HG03520 (cell line): ENCODE measurements around the gene NTN1.

ENCODE experiments used
- ATAC-seq: cut with Tn5 transposase; IDR thresholded peaks from one replicate; pipeline ENCODE4 v1.9.1; 2021; ENCODE audit warnings: mild to moderate bottlenecking, moderate library complexity; ENCODE audit not compliant: unreplicated experiment

Gene NTN1

DNA sequence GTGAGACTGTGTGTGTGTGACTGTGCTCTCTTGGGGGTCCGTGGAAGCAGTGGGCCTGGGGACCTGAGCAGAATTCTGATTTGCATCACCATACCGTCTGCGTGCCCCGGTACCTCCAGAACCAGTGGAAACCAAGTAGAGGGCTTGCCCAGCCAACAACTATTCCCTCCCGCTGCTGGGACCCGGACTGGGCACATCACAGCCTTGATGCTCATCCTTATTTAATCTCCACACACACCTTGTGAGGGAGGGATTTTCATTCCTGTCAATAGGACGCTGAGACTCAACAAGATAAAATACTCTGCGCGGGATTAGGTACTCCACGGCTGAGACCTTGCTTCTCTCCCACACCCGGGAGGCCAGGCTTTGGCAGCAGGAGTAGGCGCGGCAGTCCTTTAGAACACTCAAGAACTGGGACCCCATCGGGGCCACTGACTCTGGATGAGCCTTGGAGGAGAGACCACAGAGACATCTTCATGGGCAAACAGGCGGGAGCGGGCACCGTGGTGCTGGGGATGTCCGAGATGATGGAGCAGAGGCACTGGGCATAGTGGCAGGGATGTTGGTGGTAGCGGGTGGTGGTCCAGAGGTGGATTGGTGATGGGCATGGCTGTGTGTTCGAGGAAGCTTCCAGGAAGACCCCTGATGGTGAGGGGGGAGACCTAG lies 208.0 kb downstream of the NTN1 start:
- ATAC-seq: no peak

GRCh38 chr17:9229826-9230201 lies 208.5 kb downstream of the NTN1 start:
- no peak for ATAC-seq

DNA sequence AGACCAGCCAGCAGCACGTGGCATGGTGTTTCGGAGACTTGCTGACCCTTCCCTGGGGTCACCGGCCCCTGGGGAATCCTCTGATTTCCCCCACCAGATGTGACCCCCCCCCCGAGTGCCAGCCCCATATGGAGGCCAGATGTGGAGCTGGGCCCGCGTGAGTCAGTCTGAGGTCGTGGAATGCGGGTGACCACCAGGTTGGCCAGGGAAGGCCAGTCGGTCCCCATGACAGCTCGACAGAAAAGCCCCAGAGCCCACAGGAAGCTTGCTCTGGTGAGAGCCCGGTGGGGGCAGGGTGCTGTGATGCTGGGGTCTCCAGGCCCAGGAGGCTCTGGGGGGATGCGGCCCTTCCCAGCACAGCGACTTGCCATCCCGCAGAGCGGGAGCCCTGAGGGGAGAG lies 209.0 kb downstream of the NTN1 start:
- ATAC-seq: no peak

DNA sequence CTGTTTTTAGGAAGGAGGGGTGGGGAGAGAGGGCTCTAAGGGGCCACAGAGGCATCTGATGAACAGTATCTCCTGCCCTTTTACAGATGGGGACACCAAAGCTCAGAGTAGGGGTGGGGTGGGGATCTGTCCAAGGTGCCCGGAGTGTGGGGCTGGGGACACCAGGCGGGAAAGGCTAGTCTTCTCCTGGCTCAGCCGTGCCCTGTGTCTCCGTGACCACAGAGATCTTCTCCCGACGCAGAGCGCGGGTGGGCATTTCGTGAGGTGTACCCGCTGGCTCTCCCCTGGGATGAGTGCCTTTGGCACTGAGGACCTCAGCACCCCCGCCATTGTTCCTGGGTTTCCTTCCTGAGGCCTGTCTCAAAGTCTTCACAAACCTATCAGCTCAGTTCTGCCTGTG lies 209.6 kb downstream of the NTN1 start:
- no peak for ATAC-seq

- ATAC-seq: no peak
Observed at GRCh38 chr17:9231449-9232154, 210.3 kb downstream of the NTN1 start.

DNA sequence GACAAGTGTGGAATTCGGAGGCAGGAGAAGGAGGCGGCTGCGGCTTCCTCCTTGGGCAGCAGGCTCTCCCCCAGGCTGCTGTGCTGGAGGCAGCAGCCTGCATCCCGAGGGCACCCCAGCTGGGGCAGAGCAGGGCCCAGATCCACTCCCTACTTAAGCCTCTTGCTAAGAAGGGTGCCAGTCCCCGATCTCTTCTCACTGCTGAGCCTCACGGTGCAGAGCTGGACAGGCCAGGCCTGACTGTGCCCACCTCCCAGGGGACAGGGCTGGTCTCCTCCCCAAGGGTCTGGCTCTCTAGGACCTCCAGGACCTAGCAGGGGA lies 210.8 kb downstream of the NTN1 start:
- no peak for ATAC-seq

- ATAC-seq: no peak
Observed at GRCh38 chr17:9232591-9233270, 211.4 kb downstream of the NTN1 start.

DNA sequence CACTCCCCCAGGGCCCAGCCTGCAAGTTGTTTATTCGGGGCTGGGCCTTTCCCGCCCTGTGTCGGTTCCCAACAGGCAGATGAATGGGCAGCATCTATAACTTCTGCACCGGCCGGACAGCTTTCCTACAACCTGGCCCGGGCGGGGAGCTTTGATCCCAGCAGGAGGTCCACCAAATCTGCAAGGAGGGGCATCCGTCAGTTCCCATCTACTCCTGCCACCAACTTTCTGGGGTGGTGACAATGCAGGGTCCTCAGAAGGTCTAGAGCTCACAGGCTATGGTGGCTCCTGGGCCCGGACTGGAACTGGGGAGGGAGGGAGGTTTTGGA lies 211.9 kb downstream of the NTN1 start:
- no peak for ATAC-seq

- no peak for ATAC-seq
Observed at GRCh38 chr17:9233761-9234160, 212.5 kb downstream of the NTN1 start.

- ATAC-seq: no peak
Observed at GRCh38 chr17:9234389-9234945, 213.2 kb downstream of the NTN1 start.

DNA sequence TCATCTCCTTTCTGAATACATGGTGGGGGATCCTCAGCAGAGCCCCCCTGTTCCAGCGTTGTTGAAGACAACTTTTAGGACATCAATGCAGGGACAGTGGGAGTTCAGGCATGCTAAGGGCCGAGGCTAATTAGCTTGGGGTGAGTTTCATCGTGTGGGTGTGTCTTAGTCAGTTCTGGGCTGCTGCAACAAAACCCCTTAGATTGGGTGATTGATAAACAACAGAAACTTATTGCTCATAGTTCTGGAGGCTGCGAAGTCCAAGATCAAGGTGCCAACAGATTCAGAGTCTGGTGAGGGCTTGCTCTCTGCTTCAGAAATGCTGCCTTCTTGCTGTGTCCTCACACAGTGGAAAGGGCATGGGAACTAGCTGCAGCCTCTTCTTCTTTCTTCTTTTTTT lies 214.0 kb downstream of the NTN1 start:
- no peak for ATAC-seq

- no peak for ATAC-seq
Observed at GRCh38 chr17:9236286-9237052, 215.2 kb downstream of the NTN1 start.

DNA sequence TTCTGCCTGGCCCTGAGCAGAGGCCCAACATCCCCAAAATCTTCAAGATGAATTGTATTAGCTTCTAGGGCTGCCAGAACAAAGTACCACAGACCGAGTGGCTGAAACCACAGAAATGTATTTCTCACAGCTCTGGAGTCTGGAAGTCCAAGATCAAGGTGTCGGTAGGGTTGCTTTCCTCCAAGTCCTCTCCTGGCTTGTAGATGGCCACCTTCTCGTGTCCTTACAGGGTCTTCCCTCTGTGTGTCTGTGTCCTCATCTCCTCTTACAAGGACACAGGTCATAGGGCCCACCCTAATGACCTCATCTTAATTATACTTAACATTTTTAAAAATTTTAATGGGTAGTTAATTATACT lies 215.7 kb downstream of the NTN1 start:
- ATAC-seq: no peak

- ATAC-seq: no peak
Observed at GRCh38 chr17:9237661-9238301, 216.5 kb downstream of the NTN1 start.

DNA sequence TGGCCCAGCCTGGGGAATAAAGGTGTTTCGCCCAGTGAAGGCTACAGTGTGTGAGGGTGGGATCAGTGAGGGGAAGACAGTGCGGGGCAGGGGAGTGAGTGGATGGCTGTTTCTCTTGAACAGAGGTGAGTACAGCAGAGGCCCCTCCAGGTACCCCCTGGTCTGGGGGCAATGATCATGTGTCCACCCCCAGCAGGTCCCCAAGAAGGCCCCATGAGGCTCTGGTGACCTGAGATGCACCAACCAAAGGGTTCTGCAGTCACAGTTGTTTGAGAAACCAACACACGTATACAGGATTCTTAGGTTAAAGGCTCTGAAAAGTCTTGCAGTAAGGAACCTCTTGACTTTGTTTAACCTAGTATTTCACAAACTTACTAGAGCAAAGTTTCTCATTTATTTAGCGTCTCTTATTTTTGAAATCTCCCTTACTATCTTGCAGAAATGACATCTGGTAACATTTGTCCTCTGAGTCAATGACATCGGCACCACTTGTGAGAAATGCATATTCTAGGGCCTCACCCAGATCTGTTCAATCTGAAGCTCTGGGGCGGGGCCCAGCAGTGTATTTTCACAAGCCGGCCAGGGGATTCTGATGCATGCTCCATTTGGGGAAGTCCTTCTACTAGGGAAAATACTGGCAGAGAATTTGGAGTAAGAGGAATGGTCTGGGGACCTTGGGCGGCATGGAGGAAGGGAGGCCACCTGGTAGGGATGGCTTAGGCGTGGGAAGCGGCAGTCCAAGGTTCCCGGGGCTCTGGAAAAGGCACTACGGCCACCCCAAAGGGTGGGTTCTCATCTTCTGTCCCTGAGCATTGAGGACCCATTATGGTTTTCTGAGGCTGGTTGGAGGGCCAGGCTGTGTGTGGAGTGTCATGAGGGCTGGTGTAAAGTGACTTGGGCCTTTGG lies 217.3 kb downstream of the NTN1 start:
- ATAC-seq: no peak

GRCh38 chr17:9239246-9239792 lies 218.0 kb downstream of the NTN1 start:
- ATAC-seq: no peak

DNA sequence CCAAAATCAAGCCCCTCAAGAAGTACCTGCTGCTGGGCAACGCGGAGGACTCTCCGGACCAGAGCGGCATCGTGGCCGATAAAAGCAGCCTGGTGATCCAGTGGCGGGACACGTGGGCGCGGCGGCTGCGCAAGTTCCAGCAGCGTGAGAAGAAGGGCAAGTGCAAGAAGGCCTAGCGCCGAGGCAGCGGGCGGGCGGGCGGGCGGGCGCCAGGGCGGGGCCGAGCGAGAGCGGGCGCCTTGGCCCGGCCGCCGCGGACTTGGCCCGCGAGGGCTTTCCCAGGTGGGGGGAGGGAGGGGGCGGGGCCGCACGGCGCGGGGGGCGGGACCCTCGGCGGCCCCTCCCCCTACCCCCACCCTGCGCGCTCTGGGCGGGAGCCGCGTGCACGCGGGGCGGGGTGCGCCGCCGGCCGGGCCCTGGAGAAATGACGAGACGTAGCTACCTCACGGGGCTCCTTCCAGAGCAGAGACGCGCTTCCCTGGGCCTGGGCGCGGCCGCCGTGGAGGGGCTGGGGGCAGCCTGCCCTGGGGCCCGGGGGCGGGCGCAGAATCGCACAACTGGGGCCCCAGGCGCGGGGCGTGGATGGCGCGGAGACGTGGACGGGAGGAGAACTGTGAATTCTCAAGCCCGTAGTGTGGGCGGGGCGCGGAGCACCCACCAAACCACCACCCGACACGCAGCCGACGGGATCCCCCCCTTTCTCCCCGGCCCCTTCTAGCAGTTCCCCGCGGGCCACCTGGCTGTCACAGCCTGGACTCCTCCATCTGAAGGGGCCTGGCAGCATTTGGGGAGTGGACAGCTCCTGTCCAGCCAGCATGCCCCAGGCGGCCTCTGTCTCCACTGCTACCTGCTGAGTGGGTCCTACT lies 218.7 kb downstream of the NTN1 start:
- ATAC-seq: no peak

- ATAC-seq: no peak
Observed at GRCh38 chr17:9240659-9241370, 219.5 kb downstream of the NTN1 start.
